ENCODE results near the gene PRR23E.

PRR23E gene

DNA sequence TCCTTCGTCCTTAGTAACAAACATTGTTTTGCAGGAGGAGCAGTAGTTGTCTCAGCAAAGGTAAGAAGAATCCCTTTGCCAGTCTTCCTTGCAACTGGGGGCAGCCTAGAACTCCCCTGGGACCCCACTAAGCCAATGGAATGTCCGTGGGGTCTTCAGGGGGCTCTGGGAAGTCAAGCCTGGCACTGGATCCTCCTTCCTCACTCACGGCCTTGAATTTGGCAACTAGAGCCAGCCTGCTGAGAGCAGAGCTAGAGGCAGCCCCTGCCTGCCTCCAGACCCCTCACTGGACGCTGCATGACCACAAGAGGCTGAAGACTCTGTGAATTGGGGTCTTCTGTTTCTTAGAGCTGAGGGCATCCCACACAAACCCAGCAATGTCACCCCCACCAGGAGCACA is 18.6 kb upstream of the PRR23E start:
- DNase-seq (ENCODE audit: low read depth): no peak
- TF ChIP-seq, protein P1, sequence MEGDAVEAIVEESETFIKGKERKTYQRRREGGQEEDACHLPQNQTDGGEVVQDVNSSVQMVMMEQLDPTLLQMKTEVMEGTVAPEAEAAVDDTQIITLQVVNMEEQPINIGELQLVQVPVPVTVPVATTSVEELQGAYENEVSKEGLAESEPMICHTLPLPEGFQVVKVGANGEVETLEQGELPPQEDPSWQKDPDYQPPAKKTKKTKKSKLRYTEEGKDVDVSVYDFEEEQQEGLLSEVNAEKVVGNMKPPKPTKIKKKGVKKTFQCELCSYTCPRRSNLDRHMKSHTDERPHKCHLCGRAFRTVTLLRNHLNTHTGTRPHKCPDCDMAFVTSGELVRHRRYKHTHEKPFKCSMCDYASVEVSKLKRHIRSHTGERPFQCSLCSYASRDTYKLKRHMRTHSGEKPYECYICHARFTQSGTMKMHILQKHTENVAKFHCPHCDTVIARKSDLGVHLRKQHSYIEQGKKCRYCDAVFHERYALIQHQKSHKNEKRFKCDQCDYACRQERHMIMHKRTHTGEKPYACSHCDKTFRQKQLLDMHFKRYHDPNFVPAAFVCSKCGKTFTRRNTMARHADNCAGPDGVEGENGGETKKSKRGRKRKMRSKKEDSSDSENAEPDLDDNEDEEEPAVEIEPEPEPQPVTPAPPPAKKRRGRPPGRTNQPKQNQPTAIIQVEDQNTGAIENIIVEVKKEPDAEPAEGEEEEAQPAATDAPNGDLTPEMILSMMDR (IDR thresholded peaks at IDR 0.05; ENCODE audit: control insufficient read depth, extremely low read depth, insufficient read depth): no peak
- H3K4me3 ChIP-seq (ENCODE audit: low read depth, low read length): no peak overlapping the region

GRCh38 chr3:127174715-127175140 is 18.2 kb upstream of the PRR23E start:
- no peak for DNase-seq (ENCODE audit: low read depth)
- H3K4me3 ChIP-seq (ENCODE audit: low read depth, low read length): no peak overlapping the region
- TF ChIP-seq, protein P1 (IDR thresholded peaks at IDR 0.05; ENCODE audit: control insufficient read depth, extremely low read depth, insufficient read depth): no peak

GRCh38 chr3:127175272-127175671 is 17.7 kb upstream of the PRR23E start:
- no peak for DNase-seq (ENCODE audit: low read depth)
- TF ChIP-seq, protein P1 (IDR thresholded peaks at IDR 0.05; ENCODE audit: control insufficient read depth, extremely low read depth, insufficient read depth): no peak
- no peak overlapping the region for H3K4me3 ChIP-seq (ENCODE audit: low read depth, low read length)

GRCh38 chr3:127177226-127177625 is 15.7 kb upstream of the PRR23E start:
- peak; percentile 44 for DNase-seq (ENCODE audit: low read depth)
- TF ChIP-seq, protein P1 (IDR thresholded peaks at IDR 0.05; ENCODE audit: control insufficient read depth, extremely low read depth, insufficient read depth): peak; percentile 68
- no peak overlapping the region for H3K4me3 ChIP-seq (ENCODE audit: low read depth, low read length)

GRCh38 chr3:127180859-127181258 is 12.1 kb upstream of the PRR23E start:
- DNase-seq (ENCODE audit: low read depth): no peak
- H3K4me3 ChIP-seq (ENCODE audit: low read depth, low read length): no peak overlapping the region
- TF ChIP-seq, protein P1 (IDR thresholded peaks at IDR 0.05; ENCODE audit: control insufficient read depth, extremely low read depth, insufficient read depth): no peak

- TF ChIP-seq, protein P1 (IDR thresholded peaks at IDR 0.05; ENCODE audit: control insufficient read depth, extremely low read depth, insufficient read depth): no peak
- no peak overlapping the region for H3K4me3 ChIP-seq (ENCODE audit: low read depth, low read length)
- DNase-seq (ENCODE audit: low read depth): no peak
Measured at GRCh38 chr3:127182431-127182830, 10.5 kb upstream of the PRR23E start.
